GM12878 (cell line): ENCODE measurements around the gene MKNK1. TPM values are rescaled to one million over a fixed set of nuclear protein-coding genes. Genes with fewer than 3 reads are reported as not detected.

ENCODE experiments used
- ATAC-seq: fragments of 200-7000 bp; cut with Tn5 transposase; 3 replicates; pipeline ENCODE4 v1.9.1; 2020; ENCODE audit warnings: mild to moderate bottlenecking, moderate library complexity
- BruUV-seq: library from RNA; stranded (reverse); fragments of 400-500 nt; replicated peaks from 2 replicates; lab custom pipeline; 2021; lab: Mats Ljungman, UMichigan
- CTCF ChIA-PET: fragments of 300-600 bp; sonication (Branson Sonifier 250); formaldehyde crosslinking; extraction: SDS; loops from one replicate; lab custom pipeline; 2021; ENCODE audit warnings: inconsistent platforms; lab: Yijun Ruan, JAX
- POLR2A ChIA-PET: fragments of 350-600 bp; formaldehyde crosslinking; extraction: SDS; loops from one replicate; lab custom pipeline; 2021; ENCODE audit warnings: inconsistent platforms; lab: Charles Lee
- RAD21 ChIA-PET: fragments of 300-600 bp; sonication (Branson Sonifier 250); formaldehyde crosslinking; loops from one replicate; lab custom pipeline; 2023; ENCODE audit warnings: antibody characterized with exemption; ENCODE audit not compliant: unreplicated experiment; lab: Charles Lee
- SMC1A ChIA-PET: fragments of 300-600 bp; sonication (Branson Sonifier 250); formaldehyde crosslinking; loops from one replicate; lab custom pipeline; 2023; ENCODE audit not compliant: unreplicated experiment, uncharacterized antibody; lab: Charles Lee
- DNase-seq: peaks from one replicate; pipeline ENCODE4 v3.0.0-alpha.2; 2011; ENCODE audit warnings: low read depth, low spot score
- FAIRE-seq: peaks from 3 replicates; lab custom pipeline; 2011; peaks lifted over from hg19 to GRCh38; lab: Jason Lieb, UNC
- H2AFZ ChIP-seq: 2 replicates; pipeline ENCODE4 v1.6.0; 2011; ENCODE audit warnings: low read depth, low read length, control low read depth; ENCODE audit not compliant: control insufficient read depth
- H3K27ac ChIP-seq: 2 replicates; pipeline ENCODE4 v1.5.1; 2011; ENCODE audit warnings: control low read depth; ENCODE audit not compliant: control insufficient read depth, insufficient read depth
- H3K27me3 ChIP-seq, 2 experiments: replicated peaks in 1 of 2; 2 replicates each; pipeline versions ENCODE4 v1.6.0 to v1.6.1; 2011; ENCODE audit warnings: low read length in 1 of 2; ENCODE audit not compliant: control insufficient read depth in 2 of 2, insufficient read depth in 2 of 2
- H3K36me3 ChIP-seq, 2 experiments: 2 replicates each; pipeline ENCODE4 v1.5.1; 2011; ENCODE audit warnings: low read length in 1 of 2; ENCODE audit not compliant: control insufficient read depth in 2 of 2, insufficient read depth in 2 of 2
- H3K4me1 ChIP-seq: 2 replicates; pipeline ENCODE4 v1.6.1; 2011; ENCODE audit warnings: mild to moderate bottlenecking, low read length, moderate library complexity, mixed read lengths; ENCODE audit not compliant: control insufficient read depth, insufficient read depth
- H3K4me2 ChIP-seq: 2 replicates; pipeline ENCODE4 v1.6.0; 2011; ENCODE audit warnings: control low read depth; ENCODE audit not compliant: control insufficient read depth, insufficient read depth
- H3K4me3 ChIP-seq: fragments of 200-600 bp; sonication (generic); 2 replicates; pipeline ENCODE4 v1.5.1; 2016
- H3K79me2 ChIP-seq: 2 replicates; pipeline ENCODE4 v1.6.0; 2011; ENCODE audit warnings: low read length; ENCODE audit not compliant: control insufficient read depth, insufficient read depth
- H3K9ac ChIP-seq: 2 replicates; pipeline ENCODE4 v1.8.0; 2011; ENCODE audit warnings: low read length, control low read depth, mixed read lengths; ENCODE audit not compliant: control insufficient read depth, insufficient read depth
- H3K9me3 ChIP-seq: replicated peaks from 3 replicates; pipeline ENCODE4 v1.5.1; 2011; ENCODE audit warnings: mild to moderate bottlenecking, low read length; ENCODE audit not compliant: control insufficient read depth, insufficient read depth
- H4K20me1 ChIP-seq: 2 replicates; pipeline ENCODE4 v1.6.0; 2011; ENCODE audit not compliant: control insufficient read depth, insufficient read depth
- ASH2L ChIP-seq: fragments of 300-600, 200-600 bp; sonication (generic); IDR thresholded peaks from 2 replicates; pipeline ENCODE4 v1.6.1; 2017; ENCODE audit warnings: low read depth, mild to moderate bottlenecking, borderline replicate concordance
- EED ChIP-seq: sonication (generic); IDR thresholded peaks from 2 replicates; pipeline ENCODE4 v1.6.1; 2016; ENCODE audit warnings: antibody characterized with exemption, low read depth
- EP300 ChIP-seq, 2 experiments: fragments of 150-350 bp in 1 of 2; IDR thresholded peaks; 2 replicates each; pipeline ENCODE4 v1.6.1; 2011 to 2012; ENCODE audit warnings: low read depth in 2 of 2, low read length in 2 of 2, borderline replicate concordance in 1 of 2, improper control_type of control experiment in 1 of 2, inconsistent platforms in 1 of 2; ENCODE audit not compliant: control insufficient read depth in 1 of 2
- KAT2A ChIP-seq: conservative IDR thresholded peaks from 2 replicates; pipeline ENCODE4 v1.6.1; 2011; ENCODE audit warnings: low read depth, low read length; ENCODE audit not compliant: control insufficient read depth
- MLLT1 ChIP-seq: fragments of 450-650 bp; IDR thresholded peaks from 2 replicates; pipeline ENCODE4 v1.6.1; 2016; ENCODE audit warnings: mild to moderate bottlenecking
- PKNOX1 ChIP-seq: fragments of 450-650 bp; IDR thresholded peaks from 2 replicates; pipeline ENCODE4 v1.6.1; 2016; ENCODE audit warnings: mild to moderate bottlenecking
- RELB ChIP-seq: fragments of 450-650 bp; IDR thresholded peaks from 2 replicates; pipeline ENCODE4 v1.6.1; 2017; ENCODE audit warnings: low read depth, mild to moderate bottlenecking, moderate library complexity
- SMC3 ChIP-seq: IDR thresholded peaks from 2 replicates; pipeline ENCODE4 v1.6.1; 2011; ENCODE audit warnings: low read length, improper control_type of control experiment, borderline replicate concordance
- WGBS: methylation state at CpG from one replicate; pipeline ENCODE4 v1.1.6; 2016; ENCODE audit warnings: low lambda C conversion rate; ENCODE audit not compliant: insufficient replicate concordance, insufficient coverage; ENCODE audit errors: missing lambda C conversion rate; 5-methylcytosine and 5-hydroxymethylcytosine counted together
- in situ Hi-C: fragments of 300-500 bp; cut with MboI; formaldehyde crosslinking; loops from 9 replicates; pipeline ENCODE4 v1.14.3; 2018; ENCODE audit warnings: mixed read lengths
- intact Hi-C: fragments of 100-400 bp; cut with micrococcal nuclease; formaldehyde crosslinking; loops from one replicate; pipeline ENCODE4 v1.14.2; 2022; ENCODE audit not compliant: unreplicated experiment
- polyA plus RNA-seq, 11 experiments: library from polyadenylated mRNA; depleted of rRNA in 4 of 11; unstranded in 6 of 11; stranded (reverse) in 5 of 11; fragments of >200 nt; fragmentation: Nextera tagmentation in 4 of 11; fragmentation: Illumina TruSeq in 1 of 11; extraction: Ambion mirVana in 4 of 11; extraction: Trizol in 1 of 11; gene quantifications; 1 replicate in 1 of 11; 2 replicates in 10 of 11; pipeline versions ENCODE4 v1.2.1 to v1.2.3, GENCODE V29; 2011 to 2016; ENCODE audit warnings: inconsistent platforms in 2 of 11, missing spikeins in 2 of 11, low read depth in 1 of 11
- total RNA-seq, 4 experiments: library from RNA; depleted of rRNA in 3 of 4; stranded (reverse); fragments of >200 nt in 3 of 4; fragmentation: Illumina TruSeq in 1 of 4; extraction: Trizol in 1 of 4; gene quantifications; 2 replicates each; pipeline versions ENCODE4 v1.2.1 to v1.2.3, GENCODE V29; 2013 to 2021

Gene MKNK1
- total and polyA plus RNA-seq, 10 of the 15 experiments (the other 5 are each of a cell fraction or from before 2014, with no cell fraction given) = 13.7 to 29.9 (median 26.5) TPM

GRCh38 chr1:46605232-46605631, 1.2 kb upstream of the MKNK1 start:
- H3K9me3 ChIP-seq = no peaks in the 10 kb centered on the region
- intact Hi-C loops (no loop called here), in situ Hi-C loops (no loop called here)
- 0 out of 2 replicates have a peak, but pooled peaks cover 3% of the 10 kb centered on the region for H3K4me1 ChIP-seq
- H3K79me2 ChIP-seq = peaks cover 2% of the 10 kb centered on the region; the same call in 1 of the 2 replicates
- ATAC-seq (no peak), DNase-seq (no peak), FAIRE-seq (no peak)
- BruUV-seq = no TSS peak
- no peak overlapping the region for H2AFZ ChIP-seq
- H3K27me3 ChIP-seq = no peaks in the 10 kb centered on the region
- no peak overlapping the region; the same call in 1 of the 2 replicates for H3K4me3 ChIP-seq
- RAD21 ChIA-PET = interaction anchor here (1.5 to 2.9 kb wide), 3 partner anchors 10 to 114 kb away, joined by 4 to 41 read pairs (median 8); partner anchors contain the start of genes ATPAF1, EFCAB14 and MOB3C
- no peak for TF ChIP-seq SMC3
- SMC1A ChIA-PET = interaction anchor here (1.6 to 6.2 kb wide), 2 partner anchors 9 to 12 kb away, joined by 6 to 53 read pairs; partner anchors contain the start of gene MOB3C
- POLR2A ChIA-PET = interaction anchor here (2.4 to 9.1 kb wide), 2 partner anchors 11 to 62 kb away, joined by 6 to 124 read pairs; partner anchors contain the start of gene MOB3C
- H4K20me1 ChIP-seq = no peaks in the 10 kb centered on the region
- 50% methylated on average over 2 of the region's 2 CpGs for WGBS
- H3K9ac ChIP-seq = no peak overlapping the region
- CTCF ChIA-PET = interaction anchor here (0.8 to 3.3 kb wide), 6 partner anchors 10 to 122 kb away, joined by 3 to 30 read pairs (median 4); partner anchors contain the start of gene MOB3C
- no peak overlapping the region for H3K27ac ChIP-seq
- H3K4me2 ChIP-seq = peak overlapping the region; percentile 78; the same call in 1 of the 2 replicates
- H3K36me3 ChIP-seq = peaks cover 0 to 6% of the 10 kb centered on the region in 2 experiments; a peak in 2 of 4 replicates

- DNase-seq (no peak), ATAC-seq (peak; percentile 26), FAIRE-seq (no peak)
- peaks cover 2% of the 10 kb centered on the region; the same call in 1 of the 2 replicates for H3K79me2 ChIP-seq
- H3K4me3 ChIP-seq = peak overlapping the region; percentile 67
- in situ Hi-C loops = no loop called here
- H2AFZ ChIP-seq = peak overlapping the region; percentile 96
- H4K20me1 ChIP-seq = no peaks in the 10 kb centered on the region
- ChIA-PET POLR2A (interaction anchor here (0.5 to 9.1 kb wide), 7 partner anchors 9 to 1300 kb away, joined by 3 to 124 read pairs (median 6); partner anchors contain the start of genes ATPAF1, EFCAB14 and MOB3C), RAD21 (interaction anchor here (1.6 to 2.9 kb wide), 3 partner anchors 12 to 270 kb away, joined by 4 to 41 read pairs (median 8); partner anchors contain the start of genes ATPAF1 and MOB3C), CTCF (interaction anchor here (0.6 to 3.3 kb wide), 8 partner anchors 9 to 276 kb away, joined by 3 to 30 read pairs (median 3); partner anchors contain the start of gene MOB3C), SMC1A (interaction anchor here (0.9 to 6.2 kb wide), 6 partner anchors 10 to 117 kb away, joined by 3 to 53 read pairs (median 4); partner anchors contain the start of gene MOB3C)
- peak overlapping the region; percentile 81 for H3K9ac ChIP-seq
- peak overlapping the region; percentile 74; the same call in 1 of the 2 replicates for H3K27ac ChIP-seq
- WGBS = 7% methylated on average over 2 of the region's 2 CpGs
- 0 out of 2 replicates have a peak, but pooled peaks cover 3% of the 10 kb centered on the region for H3K4me1 ChIP-seq
- H3K27me3 ChIP-seq = no peaks in the 10 kb centered on the region
- peak overlapping the region; percentile 52 for H3K4me2 ChIP-seq
- peaks cover 0 to under 1% of the 10 kb centered on the region in 2 experiments; a peak in 2 of 4 replicates for H3K36me3 ChIP-seq
- no peaks in the 10 kb centered on the region for H3K9me3 ChIP-seq
- BruUV-seq = no TSS peak
- intact Hi-C loops = loop anchor here (5.0 kb wide), 1 partner anchor 64 kb away; the partner anchor contains the start of gene ATPAF1
- TF ChIP-seq EED (no peak), ASH2L (no peak), RELB (no peak), KAT2A (no peak), PKNOX1 (no peak), EP300 (IDR thresholded peaks at IDR 0.05; ENCODE audit: borderline replicate concordance in 1 of 2, control insufficient read depth in 1 of 2, low read depth in 2 of 2, low read length in 2 of 2) (no peak), MLLT1 (no peak)
Observed at GRCh38 chr1:46603481-46603857, 599 bp downstream of the MKNK1 start.
